GM21526 (cell line): ENCODE measurements around the gene GATA3.

ENCODE experiments used
- ATAC-seq: cut with Tn5 transposase; IDR thresholded peaks from one replicate; pipeline ENCODE4 v1.9.1; 2021; ENCODE audit warnings: moderate library complexity; ENCODE audit not compliant: unreplicated experiment, low FRiP score

The GATA3 gene

DNA sequence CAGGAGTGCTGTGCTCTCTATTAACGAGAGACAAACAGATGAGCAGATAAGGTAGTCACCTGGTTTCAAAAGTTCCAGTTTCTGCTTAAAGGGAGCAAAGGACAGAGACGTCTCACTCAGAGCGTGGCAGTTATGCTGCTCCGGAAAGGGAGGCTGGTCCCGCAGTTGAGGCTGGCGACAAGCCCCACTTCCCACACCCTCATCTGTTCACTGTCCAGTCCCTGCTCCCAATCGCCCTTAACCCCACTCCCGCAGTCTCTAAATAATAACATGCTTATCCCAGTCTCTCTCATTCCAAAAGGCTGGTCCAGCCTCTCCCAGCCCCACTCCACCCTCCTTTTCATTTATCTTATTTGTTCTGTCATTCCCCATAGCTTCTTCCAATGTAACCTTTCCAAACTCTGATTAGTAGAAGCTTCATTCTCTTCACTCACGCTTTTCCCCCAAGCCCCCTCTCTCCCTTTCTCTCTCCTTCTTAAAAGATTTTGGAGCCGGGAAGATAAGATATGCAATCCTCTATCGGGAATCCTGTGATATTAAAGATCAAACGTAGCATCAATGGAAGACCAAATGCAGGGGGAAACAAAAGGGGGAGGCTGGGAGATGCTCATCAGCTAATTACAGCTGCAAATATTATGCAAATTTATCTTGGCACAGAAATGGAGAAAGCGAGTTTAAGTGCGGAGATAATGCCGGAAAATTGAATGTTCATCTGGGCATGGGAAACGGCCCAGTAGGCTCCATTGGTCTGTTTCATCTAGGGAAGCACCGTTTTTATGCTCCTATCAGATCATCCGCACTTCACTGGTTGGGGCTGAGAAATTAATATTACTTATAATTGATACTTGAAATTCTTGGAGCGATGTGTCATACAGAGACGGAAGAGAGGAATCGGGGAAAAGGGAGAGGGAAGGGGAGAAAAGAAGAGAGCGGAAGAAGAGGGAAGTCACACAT, 16.3 kb upstream of the GATA3 start:
- no peak for ATAC-seq

DNA sequence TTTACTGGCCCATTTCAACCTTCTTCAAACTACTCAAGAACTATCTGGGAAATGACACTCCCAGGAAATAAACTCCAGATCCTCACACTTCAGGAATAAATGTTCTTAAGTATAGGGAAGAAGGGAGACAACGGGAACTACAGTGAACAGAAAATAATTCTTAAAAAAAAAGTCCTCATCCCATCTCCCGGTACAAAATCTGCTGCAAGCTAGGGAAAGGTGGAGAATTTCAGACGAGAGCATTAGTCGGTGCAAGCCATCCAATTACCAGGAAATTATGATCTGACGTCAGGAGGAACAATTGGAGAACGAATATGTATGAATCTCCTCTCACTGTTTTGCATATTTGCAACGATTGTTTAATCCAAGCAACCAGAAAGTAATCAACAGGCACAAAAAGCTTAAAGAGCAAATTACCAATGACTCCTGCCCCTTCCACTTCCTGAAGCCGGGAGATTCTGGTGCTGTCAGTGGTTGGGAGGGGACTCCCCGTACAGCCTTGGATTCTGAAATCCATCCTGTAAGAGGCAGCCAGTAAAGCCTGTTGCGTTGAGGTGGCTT, 15.1 kb upstream of the GATA3 start:
- ATAC-seq, result no peak

DNA sequence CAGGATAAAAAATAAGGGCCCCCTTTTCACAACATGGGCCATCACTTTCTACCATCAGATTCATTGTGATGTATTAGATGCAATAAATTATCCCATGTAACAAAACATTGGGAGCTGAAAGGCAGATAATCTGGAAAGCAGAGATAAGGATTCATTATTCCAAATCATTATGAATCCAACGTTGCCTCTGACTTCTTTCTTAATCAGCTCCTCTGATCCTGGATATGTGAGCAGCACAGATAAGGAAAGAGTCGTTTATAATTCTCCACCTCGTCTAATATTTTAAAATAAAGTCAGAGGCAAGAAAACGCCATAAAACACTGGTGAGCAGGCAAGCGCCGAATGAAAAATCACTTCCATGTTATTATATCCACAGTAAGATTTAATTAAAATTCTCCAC, 13.8 kb upstream of the GATA3 start:
- ATAC-seq, result no peak

DNA sequence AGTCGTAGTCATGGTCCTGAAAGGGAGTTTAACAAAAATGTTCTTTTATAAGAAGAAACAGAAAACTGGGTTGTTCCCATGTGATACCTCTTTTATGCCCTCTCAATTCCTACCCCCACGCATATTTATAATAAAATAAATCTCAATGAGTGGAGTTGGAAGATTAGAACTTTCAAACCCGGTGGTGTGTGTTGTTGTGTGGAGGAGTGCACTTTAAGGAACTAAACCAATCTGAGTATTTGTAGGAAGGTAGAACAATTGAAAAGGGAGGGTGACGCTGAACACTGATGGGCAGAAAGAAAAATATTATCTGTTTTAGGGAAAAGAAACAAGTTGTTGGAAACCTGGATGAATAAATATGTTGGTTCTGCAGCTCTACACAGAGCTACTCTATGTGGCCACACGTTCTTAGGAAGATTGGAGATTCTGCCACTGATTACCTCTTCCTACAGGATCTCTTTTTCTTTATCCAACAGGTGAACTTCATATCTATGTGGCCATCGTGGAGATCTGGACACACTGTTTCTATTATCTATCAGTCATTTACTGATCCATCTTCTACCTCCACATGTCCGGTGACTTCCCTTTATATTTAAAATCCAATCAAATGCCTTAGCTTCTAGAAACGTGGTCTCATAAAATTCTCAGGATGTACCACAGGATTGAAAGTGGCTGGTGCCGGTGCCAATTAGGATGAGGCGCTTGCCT, 13.1 kb upstream of the GATA3 start:
- ATAC-seq, result no peak

DNA sequence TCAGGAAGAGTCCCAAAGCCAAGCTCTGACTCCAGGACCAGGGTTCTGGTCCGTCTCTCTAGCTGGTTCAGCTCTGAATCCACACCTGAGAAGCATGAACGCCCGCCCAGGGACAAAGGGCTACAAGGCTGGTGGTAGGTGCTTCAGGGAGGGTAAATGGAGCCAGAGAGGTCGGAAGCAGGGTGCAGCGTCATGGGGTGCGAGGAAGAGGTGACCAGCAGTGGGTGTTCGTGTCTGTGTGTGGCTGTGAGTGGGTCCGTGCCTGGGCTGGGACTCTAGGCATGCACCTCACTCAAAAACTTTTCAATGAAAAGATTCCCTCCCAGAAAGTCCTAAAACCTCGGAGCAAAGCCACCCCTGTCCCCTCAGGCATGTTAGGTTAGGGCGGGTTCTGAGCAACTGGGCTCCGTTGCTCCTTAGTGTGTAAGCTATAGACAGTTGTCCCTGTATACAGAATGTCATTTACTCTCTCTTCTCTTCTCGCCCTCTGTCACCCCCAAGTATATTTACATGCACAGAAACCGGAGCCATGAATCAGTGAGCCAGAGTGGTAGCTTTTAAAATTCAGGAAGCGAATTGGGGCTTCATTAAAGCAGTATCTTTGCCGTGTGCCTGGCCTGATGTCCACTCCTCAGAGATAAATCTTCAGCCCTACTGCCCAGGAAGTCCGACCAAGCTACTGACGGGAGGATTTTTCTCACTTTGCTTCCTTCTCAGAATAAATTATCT, 12.3 kb upstream of the GATA3 start:
- no peak for ATAC-seq

DNA sequence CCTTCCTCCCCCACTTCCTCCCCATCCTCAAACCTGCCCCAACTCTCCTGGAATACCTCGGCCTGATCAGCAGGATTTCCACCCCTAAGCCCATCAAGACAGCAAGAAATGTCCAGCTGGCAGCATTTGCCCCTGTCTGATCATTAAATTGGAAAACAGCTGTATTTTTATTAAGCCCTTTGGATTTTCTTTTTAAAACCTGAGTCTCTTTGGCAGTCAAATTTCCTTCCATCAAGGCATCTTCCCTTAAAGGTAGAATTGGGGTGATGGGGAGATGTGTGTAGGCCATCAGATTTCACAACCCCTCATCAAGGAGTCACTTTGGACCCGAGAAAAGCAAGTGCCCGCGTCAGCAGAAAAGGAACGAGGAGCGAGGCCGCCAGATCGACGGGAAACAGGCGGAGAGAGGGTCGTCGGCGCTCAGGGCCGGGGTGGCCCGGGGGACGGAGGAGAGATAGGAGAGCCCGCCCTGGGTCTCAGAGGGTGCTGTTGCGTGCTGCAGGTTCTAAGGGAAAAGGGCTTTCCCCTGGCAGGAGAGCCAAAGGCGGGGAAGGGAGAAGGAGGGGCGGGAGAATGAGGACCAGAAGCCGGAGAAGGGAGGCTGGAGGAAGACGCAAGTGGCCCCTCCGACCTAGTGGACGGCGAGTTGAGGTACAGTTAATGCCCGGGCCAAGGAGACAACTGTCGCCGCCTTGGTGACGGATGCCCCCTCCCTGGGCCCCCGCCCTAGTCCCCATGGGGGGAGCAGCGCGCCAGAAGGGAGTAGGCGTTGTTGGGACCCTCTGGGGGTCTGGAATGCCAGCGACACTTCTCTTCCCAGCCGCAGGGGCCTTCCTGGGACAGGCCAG, 11.5 kb upstream of the GATA3 start:
- no peak for ATAC-seq

DNA sequence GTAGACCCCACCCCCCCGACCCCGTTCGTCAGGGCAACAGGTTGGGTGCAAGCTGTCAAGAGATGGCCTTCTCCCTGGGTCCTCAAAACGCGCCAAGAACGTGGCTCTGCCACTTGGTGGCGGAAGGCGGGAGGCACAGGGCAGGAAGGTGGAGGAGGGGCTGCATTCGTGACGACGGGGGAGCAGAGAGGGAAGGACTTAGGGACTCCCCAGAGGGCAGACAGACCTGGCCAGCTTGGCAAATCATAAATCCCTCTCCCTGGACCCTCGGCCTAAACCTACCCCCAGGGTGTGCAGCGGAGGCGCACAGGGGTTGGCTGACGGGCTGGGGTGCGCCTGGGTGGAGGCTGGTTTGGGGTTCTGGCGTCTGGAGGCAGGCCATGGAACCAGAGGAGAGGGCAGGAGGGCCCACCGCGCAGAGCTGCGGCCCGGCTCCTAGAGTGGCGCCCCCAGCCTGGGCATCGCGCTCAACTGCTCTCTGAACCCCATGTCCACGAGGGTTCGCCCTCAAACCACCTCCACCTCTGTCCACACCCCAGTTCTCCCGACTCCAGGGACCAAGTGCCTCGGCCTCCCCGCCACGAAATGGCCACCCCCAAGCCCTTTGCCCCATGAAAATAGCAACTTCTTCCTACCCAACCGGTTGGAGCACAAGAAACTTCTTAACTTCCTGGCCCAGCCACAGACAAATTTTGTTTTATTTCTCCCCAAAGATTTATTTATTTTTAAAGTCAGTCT, 10.8 kb upstream of the GATA3 start:
- no peak for ATAC-seq

DNA sequence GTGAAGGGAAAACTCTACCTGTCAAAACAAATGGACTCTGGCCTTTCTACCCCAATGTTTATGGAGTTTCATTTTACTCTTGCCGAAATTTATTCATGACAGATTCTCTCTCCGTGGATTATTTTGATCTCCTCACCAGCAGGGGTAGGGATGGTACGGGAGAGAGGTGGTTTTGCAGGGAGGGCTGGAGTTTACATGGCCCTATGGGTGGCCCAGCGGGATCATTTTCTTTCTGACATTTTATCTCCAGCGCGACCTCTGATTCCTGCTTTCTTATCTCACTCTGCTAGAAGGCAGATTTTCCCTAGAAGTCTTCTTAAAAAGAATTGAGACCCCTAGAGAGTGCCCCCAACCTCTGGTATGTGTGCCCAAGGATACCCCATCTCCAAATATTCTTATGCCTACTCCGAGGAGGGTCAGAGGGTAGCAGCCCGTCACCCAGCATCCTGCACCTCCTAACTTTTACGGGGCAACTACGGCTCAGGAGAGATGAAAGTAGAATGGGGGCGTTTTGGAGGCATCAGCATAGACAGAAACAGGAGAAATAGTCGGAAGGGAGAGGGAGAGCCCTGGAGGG, 10.1 kb upstream of the GATA3 start:
- ATAC-seq, result no peak

DNA sequence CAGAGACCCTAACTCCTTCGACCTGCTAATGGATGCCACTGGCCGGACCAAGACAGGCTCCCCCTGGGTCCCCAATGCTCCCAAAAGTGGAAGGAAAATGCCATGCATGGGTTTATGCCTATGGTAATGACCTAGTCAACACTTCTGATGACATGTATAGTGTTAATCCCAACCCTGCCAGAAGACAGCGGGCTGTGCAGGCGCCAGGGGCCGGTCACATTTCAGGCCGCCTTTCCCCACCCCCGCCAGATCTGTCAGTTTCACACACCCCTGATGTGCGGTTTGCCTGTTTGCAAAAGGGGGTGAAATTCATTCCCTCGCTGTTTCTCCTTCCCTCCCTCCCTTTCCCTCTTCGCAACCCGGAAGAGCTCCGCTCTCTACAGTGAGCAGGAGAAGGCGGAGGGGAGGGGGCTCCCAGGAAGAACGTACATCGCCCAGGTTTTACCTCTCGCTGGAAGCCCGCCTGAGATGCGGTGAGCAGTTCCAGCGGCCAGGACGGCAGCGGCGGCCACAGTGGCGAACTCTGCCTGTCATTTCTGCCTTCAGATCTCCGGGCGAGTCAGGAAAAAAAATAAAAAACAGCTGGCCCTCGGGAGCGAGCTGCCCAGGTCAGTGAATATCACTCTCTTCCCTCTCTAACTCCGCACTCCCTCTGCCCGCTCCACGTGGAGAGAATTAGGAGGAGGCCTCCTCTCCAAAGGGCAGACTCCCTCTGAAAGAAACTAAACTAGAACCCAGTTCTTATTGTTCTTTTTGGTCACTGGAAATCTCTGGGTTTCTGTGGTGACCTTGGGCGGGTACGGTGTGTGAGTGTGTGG, 9.4 kb upstream of the GATA3 start:
- ATAC-seq, result no peak

DNA sequence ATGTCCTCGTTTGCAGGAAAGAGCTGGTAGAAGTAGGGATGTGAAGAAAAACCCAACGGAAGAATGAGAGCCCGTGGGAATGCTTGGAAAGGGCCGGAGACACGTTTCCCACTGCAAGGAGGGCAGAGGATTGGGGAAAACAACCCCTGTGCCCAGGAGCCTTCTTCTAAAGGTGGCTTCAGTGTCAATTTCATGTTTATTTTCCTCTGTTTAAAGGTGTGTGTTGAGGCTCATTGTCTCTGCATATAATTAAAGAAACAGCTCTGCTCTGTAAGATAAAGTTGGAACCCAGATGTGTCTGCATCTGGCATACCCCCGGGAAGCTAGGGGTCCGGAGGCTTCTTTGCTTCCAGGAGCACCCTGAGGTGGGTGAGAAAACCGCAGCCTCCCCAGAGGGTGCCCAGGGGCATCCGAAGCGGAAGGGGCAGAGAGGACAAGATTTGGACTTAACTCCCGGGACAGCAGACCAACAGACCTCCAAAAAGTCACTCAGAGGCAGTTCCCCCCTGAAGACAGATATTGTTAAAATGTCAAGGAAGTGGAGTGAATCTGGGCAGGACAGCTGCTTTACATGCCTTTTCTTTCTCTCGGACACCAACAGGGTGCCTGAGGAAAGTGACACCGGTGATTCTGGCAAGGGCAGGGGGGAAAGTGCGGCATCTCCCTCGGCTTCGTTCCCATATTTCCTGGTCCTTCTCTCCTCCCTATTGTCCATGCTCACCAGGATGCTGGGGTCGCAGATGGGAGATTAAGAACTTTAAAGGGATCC, 8.6 kb upstream of the GATA3 start:
- ATAC-seq, result no peak

DNA sequence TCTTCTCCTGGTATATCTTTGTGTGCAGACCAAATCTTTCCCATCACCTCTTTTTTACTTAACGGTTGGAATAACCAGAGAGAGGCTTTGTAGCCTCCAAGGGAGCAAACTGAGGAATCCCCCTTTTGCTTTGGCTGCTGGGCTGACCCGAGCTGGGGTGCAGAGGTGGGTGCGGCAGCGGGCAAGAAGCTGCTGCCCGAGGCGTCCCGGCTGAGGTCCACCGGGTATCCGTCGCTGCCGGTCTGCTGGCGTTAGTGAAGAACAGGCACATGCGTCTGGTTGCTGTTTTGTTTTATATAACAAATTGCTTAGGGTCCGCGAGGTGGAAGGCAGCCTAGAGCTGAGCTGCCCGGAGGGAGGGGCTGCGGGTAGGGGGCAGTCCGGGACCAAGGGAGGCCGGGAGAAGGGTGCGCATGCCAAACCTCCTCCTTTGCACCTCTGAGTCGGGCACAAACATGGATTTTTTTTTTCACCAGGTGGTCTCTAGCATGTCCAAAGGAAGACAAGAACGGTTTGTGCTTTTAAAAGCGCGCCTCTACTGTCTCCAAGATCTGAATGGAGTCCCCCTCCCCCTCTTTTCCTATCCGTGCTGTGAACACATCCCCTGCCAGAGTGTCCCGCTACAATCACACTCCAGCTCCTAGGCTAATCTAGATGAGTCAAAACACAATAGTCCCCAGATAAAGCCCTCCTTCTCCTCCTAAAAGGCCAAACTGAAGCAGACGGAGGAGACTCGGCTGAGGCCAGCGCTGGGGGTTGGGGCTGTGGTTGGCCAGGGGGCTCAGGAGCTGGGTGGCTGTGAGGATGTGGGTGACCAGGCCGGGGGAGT, 6.8 kb upstream of the GATA3 start:
- no peak for ATAC-seq

DNA sequence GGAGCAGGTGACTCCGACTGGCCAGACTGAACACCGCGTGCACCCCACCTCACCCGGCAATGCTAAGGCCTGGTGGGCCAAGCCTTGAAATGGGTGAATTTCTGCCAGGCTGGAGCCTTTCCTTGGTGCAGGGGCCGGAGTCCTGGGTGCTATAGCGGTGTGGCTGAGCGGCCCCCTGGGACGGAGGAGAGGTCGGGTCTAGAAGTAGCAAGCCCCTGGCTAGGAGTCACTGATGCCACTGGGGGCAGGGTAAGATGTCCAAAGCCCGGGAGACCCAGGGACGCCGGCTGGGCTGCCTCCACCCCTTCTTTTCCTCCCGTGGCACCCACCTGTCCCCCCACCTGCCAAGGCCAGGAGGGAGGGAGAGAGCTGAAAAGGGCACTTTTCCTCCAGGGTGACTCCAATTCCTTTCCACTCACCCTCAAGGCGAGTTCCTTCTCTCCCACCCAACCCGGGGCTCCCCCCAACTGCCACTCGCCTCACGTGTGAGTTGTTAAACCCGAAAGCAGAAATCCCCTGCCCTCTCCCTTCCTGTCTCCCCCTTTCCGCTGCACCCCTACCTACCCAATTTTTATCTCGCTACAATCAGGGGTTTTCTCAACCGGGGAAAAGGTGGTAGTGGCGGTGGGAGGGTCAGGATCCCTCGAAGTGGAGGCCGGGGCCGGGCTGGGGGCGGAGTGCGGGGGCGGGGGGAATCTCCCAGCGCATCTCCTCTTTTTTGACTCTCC, 6.0 kb upstream of the GATA3 start:
- ATAC-seq, result no peak

DNA sequence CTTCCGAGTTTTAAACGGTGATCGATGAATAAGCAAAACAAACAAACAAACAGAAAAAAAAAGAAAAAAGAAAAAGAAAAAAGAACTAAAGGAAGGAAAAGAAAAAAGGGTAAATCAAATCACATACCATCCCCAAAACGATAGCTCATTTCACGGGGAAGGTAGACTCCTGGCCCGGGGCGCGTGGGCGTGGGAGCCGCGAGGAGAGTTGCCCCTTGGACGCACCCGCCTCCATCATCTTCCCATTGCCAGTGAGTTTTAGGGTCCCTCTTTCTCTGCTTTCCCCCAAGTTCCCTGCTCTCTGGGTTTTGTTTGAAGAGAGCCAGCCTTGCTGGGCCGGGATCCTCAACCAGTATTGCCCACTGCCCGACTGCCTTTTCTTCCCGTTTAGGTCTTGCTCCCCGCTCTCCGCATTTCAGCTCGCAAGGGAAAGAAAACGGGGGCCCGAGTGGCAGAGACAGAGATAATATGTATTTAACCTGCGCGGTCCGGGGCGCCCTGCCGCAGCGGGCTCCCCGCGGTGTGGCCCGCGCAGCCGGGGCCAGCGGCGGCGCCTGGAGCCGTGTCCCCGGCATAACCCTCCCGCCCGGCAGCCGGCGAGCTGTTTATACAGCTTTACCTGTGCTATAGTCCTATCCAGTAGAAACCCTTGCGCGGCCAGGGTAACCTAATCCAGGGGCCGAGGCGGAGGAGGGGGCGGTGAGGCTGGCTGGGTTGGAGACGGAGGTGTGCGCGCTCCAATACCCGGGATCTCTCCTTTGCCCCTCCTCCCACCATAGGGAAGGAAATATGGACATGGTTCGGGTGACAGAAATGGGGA, 5.2 kb upstream of the GATA3 start:
- no peak for ATAC-seq

DNA sequence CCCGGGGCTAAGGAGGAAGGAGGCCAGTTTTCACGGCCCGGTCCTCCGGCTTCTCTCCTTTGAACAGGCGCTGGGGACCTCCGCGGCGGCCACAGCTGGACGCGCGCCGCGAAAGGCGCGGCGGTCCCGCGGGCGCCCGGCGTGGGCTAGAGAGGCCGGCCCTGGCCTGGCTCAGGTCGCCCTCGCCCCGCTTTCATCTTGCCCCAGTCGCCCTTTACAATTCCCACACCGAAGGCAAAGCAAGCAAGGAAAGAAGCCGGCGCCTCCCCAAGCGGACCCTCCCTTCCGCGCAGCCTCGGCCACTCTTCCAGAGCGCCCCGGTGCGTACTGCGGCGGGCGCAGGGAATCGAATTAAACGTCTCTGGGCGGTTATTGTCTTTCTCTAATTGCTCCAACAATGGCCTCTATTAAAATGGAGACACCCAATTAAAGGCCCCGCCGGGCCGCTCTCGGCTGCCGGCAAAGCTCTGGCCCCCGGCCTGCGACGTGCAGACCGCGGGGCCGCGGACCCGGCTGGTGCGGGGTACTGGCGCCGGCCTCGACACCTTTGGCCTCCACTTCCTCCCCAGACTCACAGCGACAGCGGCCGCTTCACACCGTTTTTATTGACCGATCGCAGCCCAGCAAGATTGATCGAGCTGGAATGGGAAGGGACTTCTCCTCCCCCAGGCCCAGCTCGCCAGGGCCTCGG, 4.5 kb upstream of the GATA3 start:
- ATAC-seq, result no peak
